Right ventricle myocardium inferior (tissue), 1 donor: ENCODE data around the gene DAPK1. TPM values are rescaled to one million over a fixed set of nuclear protein-coding genes. Genes with fewer than 3 reads are reported as not detected.

Experiments
- ATAC-seq: fragments of 200-7000 bp; cut with Tn5 transposase; one replicate; pipeline ENCODE4 v1.9.1; 2020; ENCODE audit warnings: mild to moderate bottlenecking, moderate library complexity
- DNase-seq: peaks from one replicate; pipeline ENCODE4 v3.0.0; 2021; ENCODE audit errors: missing footprints
- intact Hi-C: fragments of 100-400 bp; cut with DNase I; formaldehyde crosslinking; loops from one replicate; pipeline ENCODE4 v1.11.0; 2022
- total RNA-seq: library from RNA; stranded (reverse); fragmentation: NEBNext Ultra II Directional; extraction: Animal tissue kit (Norgen Biotek cat#: 25700); gene quantifications from one replicate; pipeline ENCODE4 v1.2.1, GENCODE V29; 2021
- donor health status: DM: no; HTN: yes; CAD: no; lungs with severe emphysema.

DAPK1 gene
- total RNA-seq, 1 donor from 2014 or later = 6.3 TPM

DNA sequence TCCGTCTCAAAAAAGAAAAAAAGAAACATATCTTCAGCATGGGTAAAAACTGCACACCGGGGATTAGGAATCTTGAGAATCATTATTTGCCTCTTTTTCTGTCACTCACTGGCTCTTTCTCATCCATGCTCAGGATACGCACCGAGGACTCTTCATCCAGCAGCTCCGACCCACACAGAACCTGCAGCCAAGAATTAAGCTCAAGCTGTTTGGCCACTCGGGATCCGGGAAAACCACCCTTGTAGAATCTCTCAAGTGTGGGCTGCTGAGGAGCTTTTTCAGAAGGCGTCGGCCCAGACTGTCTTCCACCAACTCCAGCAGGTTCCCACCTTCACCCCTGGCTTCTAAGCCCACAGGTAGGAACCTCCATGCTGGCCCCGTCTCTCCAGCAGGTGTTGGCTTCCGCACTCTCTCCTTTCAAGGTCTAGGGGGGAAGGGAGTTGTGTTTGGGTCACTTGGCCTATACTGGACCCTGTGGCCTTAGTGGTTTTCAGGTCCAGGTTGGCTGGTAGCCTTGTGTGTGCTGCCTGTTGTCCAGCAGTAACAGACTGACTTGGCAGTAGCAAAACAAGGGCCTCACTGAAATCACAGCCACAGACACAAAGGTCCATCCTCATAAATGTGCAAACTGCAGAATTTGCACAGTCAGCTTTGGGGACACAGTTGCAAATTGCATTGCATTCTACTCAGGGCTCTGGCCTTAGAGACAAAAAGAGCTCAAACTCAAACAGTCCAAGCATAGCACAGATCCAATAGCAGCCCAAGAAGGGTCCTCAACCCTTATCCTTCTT is 183.8 kb downstream of the DAPK1 start:
- intact Hi-C loops = loop anchor here (5.0 kb wide), 1 partner anchor 46 kb away; the partner anchor contains the start of gene CTSL
- ATAC-seq (no peak), DNase-seq (no peak)

DNA sequence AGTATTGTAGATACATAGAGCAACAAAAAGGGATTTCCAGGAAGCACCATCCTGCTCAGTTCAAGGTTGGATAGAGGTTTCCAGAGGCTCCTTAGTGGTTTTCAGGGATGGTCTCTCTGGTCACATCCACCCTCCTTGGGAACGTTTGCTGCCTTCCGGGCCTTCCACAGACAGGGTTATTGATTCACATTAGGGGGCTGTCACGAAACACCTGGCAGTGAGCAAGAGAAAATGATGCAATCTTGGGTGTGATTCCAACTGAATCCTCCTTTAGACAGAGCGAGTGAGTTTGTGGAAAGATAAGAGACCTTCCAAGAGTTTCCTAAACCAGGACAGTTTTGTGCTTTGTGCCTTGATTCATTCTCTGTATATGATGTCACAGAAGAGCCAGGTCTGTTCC is 184.4 kb downstream of the DAPK1 start:
- ATAC-seq (no peak), DNase-seq (no peak)
- intact Hi-C loops = loop anchor here (5.0 kb wide), 1 partner anchor 45 kb away; the partner anchor contains the start of gene CTSL

DNA sequence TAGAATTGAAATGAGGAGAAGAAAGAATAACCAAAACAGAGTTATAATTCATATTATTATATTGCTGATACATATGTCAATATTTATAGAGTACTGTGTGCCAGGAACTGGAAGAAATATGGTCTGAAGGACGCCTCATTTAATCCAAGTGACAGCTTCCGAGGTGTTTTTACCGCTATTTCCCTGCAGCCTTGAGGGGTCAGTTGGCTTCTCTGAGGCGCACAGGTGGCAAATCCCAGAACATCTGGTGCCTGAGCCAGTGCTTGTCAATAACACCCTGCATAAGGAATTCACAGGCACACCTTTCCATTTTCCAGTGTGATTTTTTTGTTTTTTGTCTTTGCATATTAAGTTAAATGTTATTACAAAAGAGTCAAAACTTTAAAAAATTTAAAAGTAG is 185.0 kb downstream of the DAPK1 start:
- no peak for ATAC-seq
- intact Hi-C loops = loop anchor here (5.0 kb wide), 1 partner anchor 45 kb away; the partner anchor contains the start of gene CTSL

DNA sequence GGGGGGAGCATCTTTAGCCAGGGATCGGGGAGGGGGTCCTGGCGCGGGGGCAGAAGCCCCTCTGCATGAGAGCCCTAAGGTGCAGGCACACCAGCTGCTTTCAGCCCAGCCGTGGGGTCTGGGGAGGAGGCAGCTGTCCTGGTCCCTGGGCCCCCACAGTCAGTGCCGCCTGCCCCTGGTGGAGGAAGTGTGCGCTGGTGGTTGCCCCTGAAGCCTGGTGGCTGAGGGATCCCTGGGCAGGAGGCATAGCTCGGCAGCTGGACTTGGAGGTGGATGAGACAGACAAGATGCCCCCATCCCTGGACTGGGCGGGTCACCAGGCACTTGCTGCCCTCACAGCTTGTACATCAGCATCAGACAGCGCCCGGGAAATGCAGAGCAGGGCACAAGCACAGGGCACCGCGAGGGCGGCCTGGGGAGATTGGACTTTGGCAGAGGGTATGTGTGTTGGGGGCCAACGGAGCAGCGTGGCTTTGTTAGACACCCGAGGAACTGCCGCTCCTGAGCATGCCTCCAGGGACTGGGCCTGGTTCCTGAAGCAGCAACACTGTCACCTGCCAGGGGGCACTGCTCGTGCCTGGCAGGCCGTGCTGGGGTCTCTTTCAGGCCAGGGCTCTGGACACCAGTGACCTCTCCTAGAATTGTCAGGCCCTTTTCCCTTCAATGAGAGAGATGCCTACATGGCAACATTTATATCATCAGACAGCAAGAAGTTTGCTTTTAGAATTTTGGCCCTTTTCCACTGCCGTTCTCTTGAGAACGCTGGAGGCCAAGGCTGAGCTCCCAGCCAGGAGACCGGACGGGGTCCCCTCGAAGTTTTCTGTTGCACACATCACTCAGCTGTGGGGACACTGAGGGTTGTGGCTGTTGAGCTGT is 186.3 kb downstream of the DAPK1 start:
- ATAC-seq (no peak), DNase-seq (no peak)
- intact Hi-C loops = loop anchor here (2.0 to 5.0 kb wide), 2 partner anchors 43 to 129 kb away; partner anchors contain the start of gene CTSL

More for the DNA sequence above, 185.0 kb downstream of the DAPK1 start:
- no peak for DNase-seq

DNA sequence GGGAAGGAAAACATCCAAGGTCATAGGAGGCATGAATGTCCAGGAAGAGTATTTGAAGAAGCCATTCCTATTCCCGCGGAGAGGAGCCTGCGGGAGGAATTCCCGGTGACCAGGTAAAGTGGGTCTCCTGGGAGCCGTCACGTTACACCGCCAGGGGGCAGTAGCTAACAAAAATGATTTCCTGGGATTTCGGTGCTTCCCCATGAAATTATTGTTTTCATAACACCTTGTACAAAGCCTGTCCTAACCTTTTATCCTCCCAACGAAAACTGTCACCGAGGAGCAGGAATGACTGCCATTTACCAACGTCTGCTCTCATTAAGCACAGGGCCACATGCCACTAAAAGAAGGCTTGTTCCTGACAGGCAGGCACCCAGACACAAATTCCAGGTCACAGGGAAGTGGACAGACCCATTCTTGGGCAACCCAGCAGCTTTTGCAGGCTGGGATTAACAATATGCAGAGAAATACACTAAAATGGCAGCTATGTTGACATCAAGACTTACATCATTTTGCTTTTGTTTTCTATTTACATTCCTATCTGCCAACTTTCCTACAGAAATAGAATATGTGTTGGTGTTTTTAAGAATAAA is 187.1 kb downstream of the DAPK1 start:
- intact Hi-C loops = loop anchor here (2.0 to 5.0 kb wide), 2 partner anchors 43 to 128 kb away; partner anchors contain the start of gene CTSL
- peak; percentile 18 for ATAC-seq
- DNase-seq = no peak

DNA sequence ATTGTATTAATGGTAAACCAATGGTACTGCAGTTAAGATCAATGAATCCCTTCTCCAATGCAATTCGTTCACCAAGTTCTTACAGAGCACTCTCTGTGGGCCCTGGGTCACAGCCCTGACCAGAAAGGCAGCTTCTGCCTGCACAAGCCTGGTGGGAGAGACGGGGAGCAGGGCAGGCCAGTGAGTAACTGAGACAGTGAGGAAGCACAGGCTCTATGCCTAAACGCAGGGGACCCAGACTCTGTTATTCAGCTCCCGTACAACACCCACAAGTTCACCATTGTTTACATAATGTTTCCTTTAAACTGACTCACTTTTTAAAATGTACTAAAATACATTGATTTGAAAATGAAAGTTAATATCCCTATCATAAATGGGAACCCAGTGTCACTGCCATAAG is 187.8 kb downstream of the DAPK1 start:
- intact Hi-C loops = loop anchor here (2.0 kb wide), 1 partner anchor 127 kb away; no protein-coding TSS in a partner anchor
- ATAC-seq = no peak
- no peak for DNase-seq

DNA sequence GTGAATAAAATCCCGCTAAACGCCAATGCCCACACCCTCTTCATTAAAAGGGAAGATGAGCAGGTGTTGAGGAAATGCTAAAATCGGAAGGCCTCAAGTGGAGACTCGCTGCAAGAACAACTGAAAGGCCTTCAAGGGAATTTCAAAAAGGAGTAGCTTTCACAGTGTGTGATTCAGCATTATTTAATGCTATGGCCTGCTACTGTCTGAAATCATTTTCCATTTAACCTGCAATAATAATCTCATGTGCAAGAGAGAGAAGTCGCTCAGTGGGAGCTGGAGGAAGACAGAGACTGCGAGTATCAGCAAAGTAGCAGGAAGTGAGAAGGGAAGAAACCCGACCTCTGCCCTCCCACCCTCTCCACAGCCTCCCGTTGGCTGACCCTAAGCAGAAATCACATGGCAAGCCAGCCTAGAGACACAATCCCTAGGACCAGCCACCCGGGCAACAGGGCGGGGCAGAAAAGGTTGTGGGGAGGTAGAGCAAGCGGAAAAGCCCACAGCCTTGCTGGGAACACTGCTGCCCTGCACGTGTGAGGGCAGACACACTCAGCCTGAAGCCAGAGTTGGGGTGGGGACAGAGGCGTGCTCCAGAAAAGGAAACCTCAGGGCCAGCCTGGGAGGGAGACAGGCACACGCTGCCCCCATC is 188.3 kb downstream of the DAPK1 start:
- ATAC-seq = peak; percentile 70
- intact Hi-C loops = loop anchor here (2.0 kb wide), 1 partner anchor 127 kb away; no protein-coding TSS in a partner anchor

DNA sequence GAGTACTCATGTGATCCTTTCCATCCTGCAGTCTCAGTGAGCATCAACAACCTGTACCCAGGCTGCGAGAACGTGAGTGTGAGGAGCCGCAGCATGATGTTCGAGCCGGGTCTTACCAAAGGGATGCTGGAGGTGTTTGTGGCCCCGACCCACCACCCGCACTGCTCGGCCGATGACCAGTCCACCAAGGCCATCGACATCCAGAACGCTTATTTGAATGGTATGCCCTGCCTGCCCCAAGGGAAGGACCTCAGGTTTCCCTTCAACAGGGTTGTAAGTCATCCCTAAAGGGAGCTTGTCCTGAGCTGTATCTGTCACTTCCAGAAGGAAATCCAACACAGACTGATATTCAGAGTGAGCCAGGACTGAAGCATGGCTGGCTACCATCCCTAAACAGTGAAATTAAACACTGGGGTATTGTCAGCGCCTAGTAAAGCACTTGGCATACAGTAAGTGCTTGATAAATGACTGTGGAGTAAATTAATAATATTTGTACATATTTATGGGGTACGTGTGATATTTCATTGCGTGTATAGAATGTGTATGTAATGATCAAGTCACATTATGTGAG is 188.9 kb downstream of the DAPK1 start:
- DNase-seq = no peak
- intact Hi-C loops = no loop called here
- ATAC-seq = no peak

More for the DNA sequence above, 188.3 kb downstream of the DAPK1 start:
- DNase-seq = no peak

DNA sequence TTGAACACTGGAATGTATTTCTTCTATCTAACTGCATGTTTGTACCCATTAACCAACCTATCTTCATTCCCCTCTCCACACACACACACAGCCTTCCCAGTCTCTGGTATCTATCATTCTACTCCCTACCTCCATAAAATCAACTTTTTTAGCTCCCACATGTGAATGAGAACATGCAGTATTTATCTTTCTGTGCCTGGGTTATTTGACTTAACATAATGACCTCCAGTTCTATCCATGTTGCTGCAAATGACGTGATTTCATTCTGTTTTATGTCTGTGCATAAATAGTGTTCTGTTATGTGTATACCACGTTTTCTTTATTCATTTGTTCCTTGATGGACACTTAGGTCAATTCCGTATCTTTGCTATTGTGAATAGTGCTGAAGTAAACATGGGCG is 189.5 kb downstream of the DAPK1 start:
- no peak for DNase-seq
- ATAC-seq = no peak
- intact Hi-C loops = no loop called here

DNA sequence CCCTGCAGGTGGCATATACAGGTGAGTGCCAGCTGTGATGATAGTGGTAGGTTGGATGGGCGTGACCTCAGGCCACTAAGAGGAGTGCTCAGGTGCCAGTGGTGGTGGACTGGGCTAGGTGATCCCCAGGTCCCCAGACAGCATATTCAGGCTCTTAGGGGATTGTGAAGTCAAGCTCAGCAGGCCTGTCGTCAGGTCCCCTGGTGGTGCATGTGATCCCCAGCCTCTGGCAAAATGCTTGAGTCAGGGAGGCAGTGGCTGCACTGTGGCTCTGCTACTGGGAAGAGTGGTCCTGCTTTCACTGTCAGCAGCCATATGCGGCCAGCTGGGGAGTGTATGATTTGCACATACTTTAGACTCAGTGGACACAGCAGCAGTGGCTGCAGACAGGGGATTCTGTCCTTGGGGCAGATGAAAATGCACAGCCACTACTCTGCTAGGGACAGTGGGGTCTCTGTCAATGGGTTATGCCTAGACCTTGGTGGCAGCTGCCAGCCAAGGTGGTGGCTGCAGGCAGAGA is 196.6 kb downstream of the DAPK1 start:
- DNase-seq (no peak), ATAC-seq (no peak)
- intact Hi-C loops = no loop called here

DNA sequence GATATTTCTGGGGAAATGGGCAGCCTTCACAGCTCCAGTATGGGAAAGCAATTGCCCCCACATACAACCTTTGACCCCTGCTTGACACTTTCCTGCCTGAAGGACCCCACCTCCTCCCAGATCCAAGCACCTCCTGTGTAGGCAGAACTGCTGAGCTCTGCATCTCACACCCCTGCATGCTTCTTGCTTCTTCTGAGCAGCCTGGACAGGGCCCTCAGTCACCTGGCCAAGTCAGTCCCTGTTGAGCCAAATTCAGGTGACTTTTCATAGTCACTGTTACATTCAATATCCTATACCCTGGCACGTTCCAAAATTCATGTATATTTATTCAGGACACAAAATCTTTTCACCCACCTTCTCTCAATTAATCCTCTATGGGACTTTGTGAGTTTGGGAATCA is 197.9 kb downstream of the DAPK1 start:
- ATAC-seq (no peak), DNase-seq (no peak)
- intact Hi-C loops = no loop called here

DNA sequence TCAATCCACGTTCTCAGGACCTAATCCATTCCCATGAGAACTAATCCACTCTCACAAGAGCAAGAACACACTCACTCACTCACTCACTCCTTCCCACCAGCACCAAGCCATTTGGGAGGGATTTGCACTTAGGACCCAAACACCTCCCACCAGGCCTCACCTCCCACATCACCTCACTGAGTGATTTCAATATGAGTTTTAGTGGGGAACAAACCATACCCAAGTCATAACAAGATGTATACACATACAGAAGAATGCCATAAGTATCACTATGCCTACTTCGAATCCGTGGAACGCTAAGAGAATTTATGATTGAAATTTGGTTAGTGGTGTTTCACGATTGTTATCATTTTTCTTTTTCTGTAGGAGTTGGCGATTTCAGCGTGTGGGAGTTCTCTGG is 199.0 kb downstream of the DAPK1 start:
- intact Hi-C loops = no loop called here
- DNase-seq = no peak
- no peak for ATAC-seq

DNA sequence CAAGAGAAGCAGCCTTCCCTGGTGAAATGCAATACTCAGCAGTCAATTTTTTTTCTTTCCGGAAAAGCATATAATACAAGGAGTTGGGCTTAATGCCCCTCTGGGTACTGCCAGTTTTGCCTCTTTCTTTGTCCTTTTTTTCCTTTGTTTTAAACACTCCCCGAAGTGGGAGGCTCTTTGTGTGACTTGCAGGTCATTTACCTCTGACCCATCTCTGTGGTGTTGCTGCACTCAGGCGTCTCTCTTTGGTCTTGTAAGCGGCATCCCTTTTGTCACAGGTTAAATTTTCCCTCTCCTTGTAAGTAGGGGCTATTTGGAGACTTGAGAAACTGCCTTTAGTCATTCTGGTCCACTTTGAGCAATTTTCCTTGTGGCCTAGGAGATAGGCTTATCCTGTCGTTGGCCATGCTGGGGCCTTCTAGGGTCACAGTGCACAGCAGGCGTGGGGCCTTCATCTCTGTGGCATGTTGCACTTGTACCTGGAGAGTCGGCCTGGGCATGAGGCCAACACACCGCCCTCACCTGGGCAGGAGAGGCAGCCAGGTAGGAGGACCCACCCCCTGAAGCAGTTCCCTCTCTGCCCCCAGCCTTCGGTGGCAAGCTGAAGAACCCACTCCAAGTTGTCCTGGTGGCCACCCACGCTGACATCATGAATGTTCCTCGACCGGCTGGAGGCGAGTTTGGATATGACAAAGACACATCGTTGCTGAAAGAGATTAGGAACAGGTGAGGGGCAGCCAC is 200.6 kb downstream of the DAPK1 start:
- ATAC-seq (no peak), DNase-seq (no peak)
- intact Hi-C loops = no loop called here

DNA sequence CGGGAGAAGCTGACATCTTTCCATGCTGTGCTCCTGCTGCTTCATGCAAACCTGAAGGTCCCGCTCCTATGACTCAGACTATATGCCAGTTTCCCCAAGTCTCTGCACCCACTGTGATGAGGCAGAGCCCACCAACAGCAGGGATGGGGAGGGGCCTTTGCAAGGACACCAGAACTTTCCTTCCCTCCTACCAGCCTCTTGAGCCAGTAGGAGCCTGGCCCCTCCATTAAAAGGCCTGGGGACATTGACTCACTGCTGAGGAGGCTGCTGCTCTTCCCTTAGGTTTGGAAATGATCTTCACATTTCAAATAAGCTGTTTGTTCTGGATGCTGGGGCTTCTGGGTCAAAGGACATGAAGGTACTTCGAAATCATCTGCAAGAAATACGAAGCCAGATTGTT is 202.2 kb downstream of the DAPK1 start:
- intact Hi-C loops = no loop called here
- ATAC-seq = no peak
- DNase-seq = no peak

DNA sequence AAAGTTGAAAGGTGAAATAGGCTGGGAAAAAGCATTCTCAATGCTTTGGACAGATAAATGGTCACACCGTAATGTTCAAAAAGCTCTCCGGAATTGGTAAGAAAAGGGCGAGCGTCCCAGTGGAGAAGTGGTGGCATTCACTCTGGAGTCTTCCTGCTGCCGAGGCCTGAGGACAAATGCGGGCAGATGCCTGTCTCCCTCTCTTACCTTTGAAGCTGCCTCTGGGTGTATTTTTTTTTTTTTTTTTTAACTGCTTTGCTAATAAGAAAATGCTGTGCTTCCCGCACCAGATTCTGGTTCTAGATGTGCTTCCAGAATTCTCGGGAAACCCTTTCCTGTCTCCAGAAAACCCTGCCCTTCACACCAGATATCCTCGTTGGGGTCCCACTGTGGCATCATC is 203.8 kb downstream of the DAPK1 start:
- DNase-seq = no peak
- intact Hi-C loops = no loop called here
- no peak for ATAC-seq

DNA sequence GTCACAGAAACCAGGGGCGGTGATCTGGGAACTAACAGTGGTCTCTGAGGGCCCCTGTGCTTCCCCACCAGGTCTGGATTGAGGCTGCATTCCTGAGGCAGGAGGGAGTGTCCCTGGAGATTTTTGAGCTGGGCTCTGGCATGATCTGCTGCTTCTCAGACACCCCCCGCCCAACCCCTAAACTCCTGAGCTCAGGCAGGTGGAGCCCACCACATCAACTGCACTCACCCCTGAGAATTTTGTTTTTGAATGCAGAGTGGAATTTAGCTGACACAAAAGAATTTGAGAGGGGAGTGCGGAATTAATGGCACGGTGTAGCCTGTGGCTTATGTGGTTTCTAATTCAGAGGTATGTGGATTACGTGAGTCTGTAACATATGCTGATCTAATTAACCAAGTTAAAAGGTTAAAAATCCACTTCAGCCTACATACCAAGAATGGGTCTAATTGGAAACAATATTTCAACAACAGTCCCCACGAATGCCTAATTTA is 204.3 kb downstream of the DAPK1 start:
- ATAC-seq (no peak), DNase-seq (no peak)
- intact Hi-C loops = no loop called here

DNA sequence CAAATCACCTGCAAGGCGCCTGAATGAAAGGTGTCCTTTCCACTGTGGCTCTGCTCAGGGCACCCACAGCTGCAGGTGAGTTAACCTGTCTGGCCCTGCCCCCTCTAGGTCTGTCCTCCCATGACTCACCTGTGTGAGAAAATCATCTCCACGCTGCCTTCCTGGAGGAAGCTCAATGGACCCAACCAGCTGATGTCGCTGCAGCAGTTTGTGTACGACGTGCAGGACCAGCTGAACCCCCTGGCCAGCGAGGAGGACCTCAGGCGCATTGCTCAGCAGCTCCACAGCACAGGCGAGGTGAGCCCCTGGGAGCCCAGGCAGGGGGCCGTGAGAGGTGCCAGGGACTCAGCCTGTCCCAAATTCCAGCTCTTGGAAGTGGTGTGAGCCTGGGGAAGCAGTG is 205.3 kb downstream of the DAPK1 start:
- intact Hi-C loops = no loop called here
- DNase-seq = no peak
- ATAC-seq = no peak
